GM12878 (cell line): ENCODE data around the gene SLC2A8.

Experiments
- CHD1 ChIP-seq: IDR thresholded peaks from 2 replicates; pipeline ENCODE4 v1.6.1; 2012; ENCODE audit warnings: low read depth, low read length, improper control_type of control experiment
- CHD4 ChIP-seq: fragments of 200-600 bp; sonication (generic); IDR thresholded peaks from 2 replicates; pipeline ENCODE4 v1.6.1; 2016; ENCODE audit warnings: mild to moderate bottlenecking
- CTCF ChIP-seq, 3 experiments: IDR thresholded peaks in 2 of 3; conservative IDR thresholded peaks in 1 of 3; 2 replicates each; pipeline ENCODE4 v1.5.1; 2011; ENCODE audit warnings: low read depth in 3 of 3, low read length in 3 of 3, mild to moderate bottlenecking in 3 of 3, control low read depth in 2 of 3, moderate library complexity in 2 of 3, inconsistent platforms in 1 of 3, mixed read lengths in 1 of 3; ENCODE audit not compliant: control insufficient read depth in 2 of 3, insufficient read depth in 1 of 3; ENCODE audit errors: extremely low read depth in 1 of 3
- EZH2 ChIP-seq: IDR thresholded peaks from 2 replicates; pipeline ENCODE4 v1.6.1; 2012; ENCODE audit warnings: low read depth, mild to moderate bottlenecking, control low read depth, inconsistent platforms, low read length, borderline replicate concordance; ENCODE audit not compliant: control insufficient read depth
- FOS ChIP-seq: IDR thresholded peaks from 3 replicates; pipeline ENCODE4 v1.6.1; 2011; ENCODE audit warnings: borderline replicate concordance; ENCODE audit not compliant: insufficient read length; ENCODE audit errors: extremely low read depth
- IKZF1 ChIP-seq: fragments of 450-650 bp; conservative IDR thresholded peaks from 2 replicates; pipeline ENCODE4 v1.6.1; 2017; ENCODE audit warnings: antibody characterized with exemption, mild to moderate bottlenecking
- MXI1 ChIP-seq: fragments of 150-350 bp; IDR thresholded peaks from 2 replicates; pipeline ENCODE4 v1.6.1; 2011; ENCODE audit warnings: low read depth, mild to moderate bottlenecking, inconsistent platforms, low read length, improper control_type of control experiment
- NFYA ChIP-seq: IDR thresholded peaks from 2 replicates; pipeline ENCODE4 v1.6.1; 2011; ENCODE audit warnings: low read depth, mild to moderate bottlenecking, low read length, improper control_type of control experiment, borderline replicate concordance
- RAD21 ChIP-seq: IDR thresholded peaks from 2 replicates; pipeline ENCODE4 v1.6.1; 2011; ENCODE audit warnings: mild to moderate bottlenecking, low read depth, low read length, moderate library complexity; ENCODE audit not compliant: insufficient read depth
- SUPT20H ChIP-seq: IDR thresholded peaks from 2 replicates; pipeline ENCODE4 v1.6.1; 2011; ENCODE audit warnings: low read depth, mild to moderate bottlenecking, low read length, moderate library complexity, borderline replicate concordance; ENCODE audit not compliant: control insufficient read depth
- SUZ12 ChIP-seq: fragments of 200-600 bp; sonication (generic); IDR thresholded peaks from one replicate; pipeline ENCODE4 v1.6.1; 2018; ENCODE audit warnings: antibody characterized with exemption, mild to moderate bottlenecking; ENCODE audit not compliant: unreplicated experiment
- ZSCAN29 ChIP-seq: fragments of 450-650 bp; IDR thresholded peaks from 2 replicates; pipeline ENCODE4 v1.6.1; 2017; ENCODE audit warnings: mild to moderate bottlenecking, moderate library complexity
- ZZZ3 ChIP-seq: IDR thresholded peaks from 2 replicates; pipeline ENCODE4 v1.6.1; 2011; ENCODE audit warnings: low read depth; ENCODE audit not compliant: control insufficient read depth, insufficient read length
- TF ChIP-seq, protein P1 (sequence below): fragments of 450-650 bp; formaldehyde crosslinking; IDR thresholded peaks from 2 replicates; pipeline ENCODE4 v1.4.0; 2020; ENCODE audit warnings: mild to moderate bottlenecking, moderate library complexity

DNA sequence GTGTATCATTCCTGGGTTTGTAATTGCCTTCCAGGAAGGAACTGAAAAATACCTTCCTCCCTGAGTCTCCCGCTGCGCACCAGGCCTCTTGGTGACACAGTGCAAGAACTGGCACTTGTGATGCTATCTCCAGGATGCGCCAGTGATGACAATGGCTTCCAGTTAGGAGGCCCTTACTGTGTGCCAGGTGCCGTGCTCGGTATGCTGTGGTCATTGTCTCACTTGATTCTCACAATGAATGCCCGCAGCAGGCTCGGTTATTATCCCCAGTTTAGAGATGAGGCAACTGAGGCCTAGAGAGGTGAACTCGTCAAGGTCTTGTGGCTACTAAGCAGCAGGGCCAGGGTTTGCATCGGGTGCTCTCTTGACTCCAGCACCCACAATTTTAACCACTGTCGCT is 31.5 kb upstream of the SLC2A8 start:
- TF ChIP-seq CTCF (IDR thresholded peaks at IDR 0.05 in 2 of 3, conservative IDR thresholded peaks at IDR 0.05 in 1 of 3; ENCODE audit: control insufficient read depth in 2 of 3, extremely low read depth in 1 of 3, insufficient read depth in 1 of 3, low read depth in 3 of 3, low read length in 3 of 3) (no peak), SUZ12 (no peak), FOS (no peak), RAD21 (no peak), CHD4 (no peak), CHD1 (no peak), ZSCAN29 (no peak), SUPT20H (no peak), IKZF1 (no peak), NFYA (no peak), ZZZ3 (no peak), EZH2 (no peak), MXI1 (no peak)
- TF ChIP-seq, protein P1, sequence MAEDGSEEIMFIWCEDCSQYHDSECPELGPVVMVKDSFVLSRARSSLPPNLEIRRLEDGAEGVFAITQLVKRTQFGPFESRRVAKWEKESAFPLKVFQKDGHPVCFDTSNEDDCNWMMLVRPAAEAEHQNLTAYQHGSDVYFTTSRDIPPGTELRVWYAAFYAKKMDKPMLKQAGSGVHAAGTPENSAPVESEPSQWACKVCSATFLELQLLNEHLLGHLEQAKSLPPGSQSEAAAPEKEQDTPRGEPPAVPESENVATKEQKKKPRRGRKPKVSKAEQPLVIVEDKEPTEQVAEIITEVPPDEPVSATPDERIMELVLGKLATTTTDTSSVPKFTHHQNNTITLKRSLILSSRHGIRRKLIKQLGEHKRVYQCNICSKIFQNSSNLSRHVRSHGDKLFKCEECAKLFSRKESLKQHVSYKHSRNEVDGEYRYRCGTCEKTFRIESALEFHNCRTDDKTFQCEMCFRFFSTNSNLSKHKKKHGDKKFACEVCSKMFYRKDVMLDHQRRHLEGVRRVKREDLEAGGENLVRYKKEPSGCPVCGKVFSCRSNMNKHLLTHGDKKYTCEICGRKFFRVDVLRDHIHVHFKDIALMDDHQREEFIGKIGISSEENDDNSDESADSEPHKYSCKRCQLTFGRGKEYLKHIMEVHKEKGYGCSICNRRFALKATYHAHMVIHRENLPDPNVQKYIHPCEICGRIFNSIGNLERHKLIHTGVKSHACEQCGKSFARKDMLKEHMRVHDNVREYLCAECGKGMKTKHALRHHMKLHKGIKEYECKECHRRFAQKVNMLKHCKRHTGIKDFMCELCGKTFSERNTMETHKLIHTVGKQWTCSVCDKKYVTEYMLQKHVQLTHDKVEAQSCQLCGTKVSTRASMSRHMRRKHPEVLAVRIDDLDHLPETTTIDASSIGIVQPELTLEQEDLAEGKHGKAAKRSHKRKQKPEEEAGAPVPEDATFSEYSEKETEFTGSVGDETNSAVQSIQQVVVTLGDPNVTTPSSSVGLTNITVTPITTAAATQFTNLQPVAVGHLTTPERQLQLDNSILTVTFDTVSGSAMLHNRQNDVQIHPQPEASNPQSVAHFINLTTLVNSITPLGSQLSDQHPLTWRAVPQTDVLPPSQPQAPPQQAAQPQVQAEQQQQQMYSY (CRISPR knock-in tag), result no peak
